ENCODE measurements around the gene OR8G1. TPM values are rescaled to one million over a fixed set of nuclear protein-coding genes. Genes with fewer than 3 reads are reported as not detected.

Gene OR8G1
- total and polyA plus RNA-seq, 9 of the 15 experiments (the other 6 are each of a cell fraction or from before 2014, with no cell fraction given) = 0.03 to 1.4 (median 0.51) TPM; not detected in 1

DNA sequence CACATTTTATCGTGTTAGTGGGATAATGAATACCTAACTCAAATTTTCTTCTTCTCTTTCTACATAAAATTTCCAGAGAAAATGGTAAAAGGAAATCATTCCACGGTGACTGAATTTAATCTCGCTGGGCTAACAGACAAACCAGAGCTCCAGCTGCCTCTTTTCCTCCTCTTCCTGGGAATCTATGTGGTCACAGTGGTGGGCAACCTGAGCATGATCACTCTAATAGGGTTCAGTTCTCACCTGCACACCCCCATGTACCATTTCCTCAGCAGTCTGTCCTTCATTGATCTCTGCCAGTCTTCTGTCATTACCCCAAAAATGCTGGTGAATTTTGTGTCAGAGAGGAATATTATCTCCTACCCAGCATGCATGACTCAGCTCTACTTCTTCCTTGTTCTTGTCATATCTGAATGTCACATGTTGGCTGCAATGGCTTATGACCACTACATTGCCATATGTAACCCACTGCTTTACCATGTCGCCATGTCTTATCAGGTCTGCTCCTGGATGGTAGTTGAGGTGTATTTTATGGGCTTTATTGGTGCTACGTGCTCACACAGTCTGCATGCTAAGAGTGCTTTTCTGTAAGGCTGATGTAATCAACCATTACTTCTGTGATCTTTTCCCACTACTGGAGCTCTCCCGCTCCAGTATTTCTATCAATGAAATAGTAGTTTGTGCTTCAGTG is 33.6 kb upstream of the OR8G1 start (continued):
- TF ChIP-seq, protein P1, sequence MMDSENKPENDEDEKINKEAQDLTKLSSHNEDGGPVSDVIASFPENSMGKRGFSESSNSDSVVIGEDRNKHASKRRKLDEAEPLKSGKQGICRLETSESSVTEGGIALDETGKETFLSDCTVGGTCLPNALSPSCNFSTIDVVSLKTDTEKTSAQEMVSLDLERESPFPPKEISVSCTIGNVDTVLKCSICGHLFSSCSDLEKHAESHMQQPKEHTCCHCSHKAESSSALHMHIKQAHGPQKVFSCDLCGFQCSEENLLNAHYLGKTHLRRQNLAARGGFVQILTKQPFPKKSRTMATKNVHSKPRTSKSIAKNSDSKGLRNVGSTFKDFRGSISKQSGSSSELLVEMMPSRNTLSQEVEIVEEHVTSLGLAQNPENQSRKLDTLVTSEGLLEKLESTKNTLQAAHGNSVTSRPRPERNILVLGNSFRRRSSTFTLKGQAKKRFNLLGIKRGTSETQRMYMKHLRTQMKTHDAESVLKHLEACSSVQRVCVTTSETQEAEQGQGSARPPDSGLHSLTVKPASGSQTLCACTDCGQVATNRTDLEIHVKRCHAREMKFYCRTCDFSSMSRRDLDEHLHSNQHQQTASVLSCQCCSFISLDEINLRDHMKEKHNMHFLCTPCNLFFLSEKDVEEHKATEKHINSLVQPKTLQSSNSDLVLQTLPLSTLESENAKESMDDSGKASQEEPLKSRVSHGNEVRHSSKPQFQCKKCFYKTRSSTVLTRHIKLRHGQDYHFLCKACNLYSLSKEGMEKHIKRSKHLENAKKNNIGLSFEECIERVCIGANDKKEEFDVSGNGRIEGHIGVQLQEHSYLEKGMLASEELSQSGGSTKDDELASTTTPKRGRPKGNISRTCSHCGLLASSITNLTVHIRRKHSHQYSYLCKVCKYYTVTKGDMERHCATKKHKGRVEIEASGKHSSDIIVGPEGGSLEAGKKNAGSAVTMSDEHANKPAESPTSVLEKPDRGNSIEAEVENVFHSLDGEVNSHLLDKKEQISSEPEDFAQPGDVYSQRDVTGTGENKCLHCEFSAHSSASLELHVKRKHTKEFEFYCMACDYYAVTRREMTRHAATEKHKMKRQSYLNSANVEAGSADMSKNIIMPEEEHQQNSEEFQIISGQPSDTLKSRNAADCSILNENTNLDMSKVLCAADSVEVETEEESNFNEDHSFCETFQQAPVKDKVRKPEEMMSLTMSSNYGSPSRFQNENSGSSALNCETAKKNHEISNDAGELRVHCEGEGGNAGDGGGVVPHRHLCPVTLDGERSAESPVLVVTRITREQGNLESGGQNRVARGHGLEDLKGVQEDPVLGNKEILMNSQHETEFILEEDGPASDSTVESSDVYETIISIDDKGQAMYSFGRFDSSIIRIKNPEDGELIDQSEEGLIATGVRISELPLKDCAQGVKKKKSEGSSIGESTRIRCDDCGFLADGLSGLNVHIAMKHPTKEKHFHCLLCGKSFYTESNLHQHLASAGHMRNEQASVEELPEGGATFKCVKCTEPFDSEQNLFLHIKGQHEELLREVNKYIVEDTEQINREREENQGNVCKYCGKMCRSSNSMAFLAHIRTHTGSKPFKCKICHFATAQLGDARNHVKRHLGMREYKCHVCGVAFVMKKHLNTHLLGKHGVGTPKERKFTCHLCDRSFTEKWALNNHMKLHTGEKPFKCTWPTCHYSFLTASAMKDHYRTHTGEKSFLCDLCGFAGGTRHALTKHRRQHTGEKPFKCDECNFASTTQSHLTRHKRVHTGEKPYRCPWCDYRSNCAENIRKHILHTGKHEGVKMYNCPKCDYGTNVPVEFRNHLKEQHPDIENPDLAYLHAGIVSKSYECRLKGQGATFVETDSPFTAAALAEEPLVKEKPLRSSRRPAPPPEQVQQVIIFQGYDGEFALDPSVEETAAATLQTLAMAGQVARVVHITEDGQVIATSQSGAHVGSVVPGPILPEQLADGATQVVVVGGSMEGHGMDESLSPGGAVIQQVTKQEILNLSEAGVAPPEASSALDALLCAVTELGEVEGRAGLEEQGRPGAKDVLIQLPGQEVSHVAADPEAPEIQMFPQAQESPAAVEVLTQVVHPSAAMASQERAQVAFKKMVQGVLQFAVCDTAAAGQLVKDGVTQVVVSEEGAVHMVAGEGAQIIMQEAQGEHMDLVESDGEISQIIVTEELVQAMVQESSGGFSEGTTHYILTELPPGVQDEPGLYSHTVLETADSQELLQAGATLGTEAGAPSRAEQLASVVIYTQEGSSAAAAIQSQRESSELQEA (IDR thresholded peaks at IDR 0.05; ENCODE audit: low read depth) = no peak
- TF ChIP-seq, protein P2, sequence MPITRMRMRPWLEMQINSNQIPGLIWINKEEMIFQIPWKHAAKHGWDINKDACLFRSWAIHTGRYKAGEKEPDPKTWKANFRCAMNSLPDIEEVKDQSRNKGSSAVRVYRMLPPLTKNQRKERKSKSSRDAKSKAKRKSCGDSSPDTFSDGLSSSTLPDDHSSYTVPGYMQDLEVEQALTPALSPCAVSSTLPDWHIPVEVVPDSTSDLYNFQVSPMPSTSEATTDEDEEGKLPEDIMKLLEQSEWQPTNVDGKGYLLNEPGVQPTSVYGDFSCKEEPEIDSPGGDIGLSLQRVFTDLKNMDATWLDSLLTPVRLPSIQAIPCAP (CRISPR knock-in tag; IDR thresholded peaks at IDR 0.05; ENCODE audit: borderline replicate concordance) = no peak
- TF ChIP-seq ZNF175 (CRISPR knock-in tag; IDR thresholded peaks at IDR 0.05; ENCODE audit: low read depth) = peak; percentile 88
- peak; percentile 85 for TF ChIP-seq SOX6 (IDR thresholded peaks at IDR 0.05)
- peak; percentile 86; the same call in 1 of the 2 replicates for TF ChIP-seq MTA3 (IDR thresholded peaks at IDR 0.05; ENCODE audit: borderline replicate concordance)
- TF ChIP-seq SRF (CRISPR knock-in tag; IDR thresholded peaks at IDR 0.05) = 0 out of 4 replicates have a peak, but pooled peaks of 1 of the 2 experiments have one; percentile 45
- TF ChIP-seq, protein P3, sequence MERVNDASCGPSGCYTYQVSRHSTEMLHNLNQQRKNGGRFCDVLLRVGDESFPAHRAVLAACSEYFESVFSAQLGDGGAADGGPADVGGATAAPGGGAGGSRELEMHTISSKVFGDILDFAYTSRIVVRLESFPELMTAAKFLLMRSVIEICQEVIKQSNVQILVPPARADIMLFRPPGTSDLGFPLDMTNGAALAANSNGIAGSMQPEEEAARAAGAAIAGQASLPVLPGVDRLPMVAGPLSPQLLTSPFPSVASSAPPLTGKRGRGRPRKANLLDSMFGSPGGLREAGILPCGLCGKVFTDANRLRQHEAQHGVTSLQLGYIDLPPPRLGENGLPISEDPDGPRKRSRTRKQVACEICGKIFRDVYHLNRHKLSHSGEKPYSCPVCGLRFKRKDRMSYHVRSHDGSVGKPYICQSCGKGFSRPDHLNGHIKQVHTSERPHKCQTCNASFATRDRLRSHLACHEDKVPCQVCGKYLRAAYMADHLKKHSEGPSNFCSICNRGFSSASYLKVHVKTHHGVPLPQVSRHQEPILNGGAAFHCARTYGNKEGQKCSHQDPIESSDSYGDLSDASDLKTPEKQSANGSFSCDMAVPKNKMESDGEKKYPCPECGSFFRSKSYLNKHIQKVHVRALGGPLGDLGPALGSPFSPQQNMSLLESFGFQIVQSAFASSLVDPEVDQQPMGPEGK (CRISPR knock-in tag; IDR thresholded peaks at IDR 0.05; ENCODE audit: borderline replicate concordance) = peak; percentile 71; the same call in 1 of the 2 replicates
- TF ChIP-seq RFX7 (CRISPR knock-in tag; IDR thresholded peaks at IDR 0.05) = no peak
- TF ChIP-seq XRCC5 (IDR thresholded peaks at IDR 0.05; ENCODE audit: low read depth, low read length) = no peak
- TF ChIP-seq NR1H2 (CRISPR knock-in tag; IDR thresholded peaks at IDR 0.05) = no peak
- TF ChIP-seq, protein P4, sequence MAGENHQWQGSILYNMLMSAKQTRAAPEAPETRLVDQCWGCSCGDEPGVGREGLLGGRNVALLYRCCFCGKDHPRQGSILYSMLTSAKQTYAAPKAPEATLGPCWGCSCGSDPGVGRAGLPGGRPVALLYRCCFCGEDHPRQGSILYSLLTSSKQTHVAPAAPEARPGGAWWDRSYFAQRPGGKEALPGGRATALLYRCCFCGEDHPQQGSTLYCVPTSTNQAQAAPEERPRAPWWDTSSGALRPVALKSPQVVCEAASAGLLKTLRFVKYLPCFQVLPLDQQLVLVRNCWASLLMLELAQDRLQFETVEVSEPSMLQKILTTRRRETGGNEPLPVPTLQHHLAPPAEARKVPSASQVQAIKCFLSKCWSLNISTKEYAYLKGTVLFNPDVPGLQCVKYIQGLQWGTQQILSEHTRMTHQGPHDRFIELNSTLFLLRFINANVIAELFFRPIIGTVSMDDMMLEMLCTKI (IDR thresholded peaks at IDR 0.05; ENCODE audit: partially characterized antibody) = no peak
- TF ChIP-seq ZNF766 (CRISPR knock-in tag; conservative IDR thresholded peaks at IDR 0.05) = peak; percentile 96
- TF ChIP-seq TAF9B (IDR thresholded peaks at IDR 0.05; ENCODE audit: partially characterized antibody) = peak; percentile 58
- TF ChIP-seq KLF13 (tag; IDR thresholded peaks at IDR 0.05; ENCODE audit: borderline replicate concordance, low read depth) = peak; percentile 69; the same call in 1 of the 2 replicates
- peak; percentile 98 for TF ChIP-seq SMARCA4 (IDR thresholded peaks at IDR 0.05)

All from K562 (cell line).